Right lung (tissue), 5 donors: ENCODE results near the gene GNA12. TPM values are rescaled to one million over a fixed set of nuclear protein-coding genes. Genes with fewer than 3 reads are reported as not detected.

ENCODE experiments used
- DNase-seq, 2 donors: peaks; one replicate each; pipeline ENCODE4 v3.0.0-alpha.2; 2013
- polyA plus RNA-seq, 5 donors: library from polyadenylated mRNA; unstranded; fragments of 120-200 nt; gene quantifications; one replicate each; pipeline versions ENCODE4 v1.2.1 to v1.2.3, GENCODE V29; 2013; ENCODE audit warnings: inconsistent platforms in 1 of 5, low replicate concordance in 1 of 5; ENCODE audit not compliant: insufficient read length in 5 of 5, insufficient read depth in 1 of 5

GNA12 gene
- polyA plus RNA-seq, 5 donors = 46.0 to 61.9 (median 50.4) TPM

GRCh38 chr7:2840458-2840857 lies 3.6 kb downstream of the GNA12 start:
- DNase-seq = no peak

GRCh38 chr7:2838873-2839578 lies 5.1 kb downstream of the GNA12 start:
- DNase-seq = no peak

GRCh38 chr7:2838451-2838850 lies 5.7 kb downstream of the GNA12 start:
- DNase-seq = no peak

- DNase-seq = no peak
Measured at GRCh38 chr7:2837496-2837895, 6.6 kb downstream of the GNA12 start.

GRCh38 chr7:2834748-2835441 lies 9.2 kb downstream of the GNA12 start:
- no peak for DNase-seq

GRCh38 chr7:2833083-2833910 lies 10.8 kb downstream of the GNA12 start:
- DNase-seq = no peak

- DNase-seq = no peak
Measured at GRCh38 chr7:2832461-2832860, 11.6 kb downstream of the GNA12 start.

- no peak for DNase-seq
Measured at GRCh38 chr7:2830609-2831376, 13.3 kb downstream of the GNA12 start.

GRCh38 chr7:2829040-2829439 lies 15.1 kb downstream of the GNA12 start:
- no peak for DNase-seq

GRCh38 chr7:2826771-2827170 lies 17.3 kb downstream of the GNA12 start:
- DNase-seq = no peak

- DNase-seq = peak in 1 of 2 donors; percentile 15
Measured at GRCh38 chr7:2825559-2826227, 18.4 kb downstream of the GNA12 start.

GRCh38 chr7:2824678-2825461 lies 19.2 kb downstream of the GNA12 start:
- DNase-seq = no peak

GRCh38 chr7:2824026-2824677 lies 20.0 kb downstream of the GNA12 start:
- DNase-seq = no peak

GRCh38 chr7:2823130-2823529 lies 21.0 kb downstream of the GNA12 start:
- DNase-seq = peak in 1 of 2 donors; percentile 16

- no peak for DNase-seq
Measured at GRCh38 chr7:2821842-2822507, 22.1 kb downstream of the GNA12 start.

- DNase-seq = no peak
Measured at GRCh38 chr7:2821161-2821841, 22.8 kb downstream of the GNA12 start.

GRCh38 chr7:2820508-2820934 lies 23.6 kb downstream of the GNA12 start:
- peak; percentile 56 to 76 for DNase-seq

GRCh38 chr7:2819954-2820397 lies 24.1 kb downstream of the GNA12 start:
- DNase-seq = no peak
